ENCODE measurements around the gene NSMF.
"Not testable (repeated sequence)": the region's sequence is repeated elsewhere in the genome, so short reads cannot be mapped to it uniquely, and the experiment has no call there.

The NSMF gene

DNA sequence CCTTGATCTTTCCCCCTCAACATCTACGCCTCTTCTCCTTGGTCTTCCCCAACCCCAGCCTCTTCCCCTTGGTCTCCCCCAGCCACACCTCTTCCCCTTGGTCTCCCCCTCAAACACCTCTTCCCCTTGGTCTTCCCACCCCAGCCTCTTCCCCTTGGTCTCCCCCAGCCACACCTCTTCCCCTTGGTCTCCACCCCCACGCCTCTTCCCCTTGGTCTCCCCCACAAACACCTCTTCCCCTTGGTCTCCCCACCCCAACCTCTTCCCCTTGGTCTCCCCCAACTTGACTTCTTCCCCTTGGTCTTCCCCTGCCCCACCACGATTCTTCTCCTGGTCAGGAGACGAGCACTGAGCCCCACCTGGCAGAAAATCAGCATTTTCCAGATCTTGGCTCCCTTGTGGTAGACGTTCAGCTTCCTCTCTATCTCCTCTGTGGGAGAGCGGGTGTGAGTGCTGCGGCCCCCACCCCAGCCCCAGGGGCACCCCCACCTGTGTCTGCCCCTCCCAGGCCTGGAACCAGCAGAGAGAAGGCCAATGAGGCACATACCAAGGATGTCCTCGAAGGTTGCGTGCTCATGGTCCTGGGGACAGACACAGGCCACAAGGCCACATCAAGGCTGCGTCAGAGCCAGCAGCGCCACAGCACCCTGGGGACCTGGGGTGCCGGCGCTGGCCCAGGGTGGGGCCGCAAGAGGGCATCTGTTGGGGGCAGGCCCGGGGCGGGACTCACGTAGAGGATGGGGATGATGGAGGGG is 7.0 kb downstream of the NSMF start:
- H3K36me3 ChIP-seq (ENCODE audit: control insufficient read depth, low read depth, low read length) = peaks cover 4% of the 10 kb centered on the region
- H3K4me3 ChIP-seq (ENCODE audit: low read length) = no peak overlapping the region
- H3K9me3 ChIP-seq (ENCODE audit: control insufficient read depth, low read depth, low read length) = no peaks in the 10 kb centered on the region
- no peaks in the 10 kb centered on the region for H3K27me3 ChIP-seq (ENCODE audit: control insufficient read depth, insufficient read depth, low read length)
- H3K9ac ChIP-seq (ENCODE audit: low read length) = no peak overlapping the region
- H3K4me1 ChIP-seq (ENCODE audit: control insufficient read depth, low read depth, low read length) = peaks cover 6% of the 10 kb centered on the region
- no peak overlapping the region for H3K27ac ChIP-seq (ENCODE audit: low read length)

DNA sequence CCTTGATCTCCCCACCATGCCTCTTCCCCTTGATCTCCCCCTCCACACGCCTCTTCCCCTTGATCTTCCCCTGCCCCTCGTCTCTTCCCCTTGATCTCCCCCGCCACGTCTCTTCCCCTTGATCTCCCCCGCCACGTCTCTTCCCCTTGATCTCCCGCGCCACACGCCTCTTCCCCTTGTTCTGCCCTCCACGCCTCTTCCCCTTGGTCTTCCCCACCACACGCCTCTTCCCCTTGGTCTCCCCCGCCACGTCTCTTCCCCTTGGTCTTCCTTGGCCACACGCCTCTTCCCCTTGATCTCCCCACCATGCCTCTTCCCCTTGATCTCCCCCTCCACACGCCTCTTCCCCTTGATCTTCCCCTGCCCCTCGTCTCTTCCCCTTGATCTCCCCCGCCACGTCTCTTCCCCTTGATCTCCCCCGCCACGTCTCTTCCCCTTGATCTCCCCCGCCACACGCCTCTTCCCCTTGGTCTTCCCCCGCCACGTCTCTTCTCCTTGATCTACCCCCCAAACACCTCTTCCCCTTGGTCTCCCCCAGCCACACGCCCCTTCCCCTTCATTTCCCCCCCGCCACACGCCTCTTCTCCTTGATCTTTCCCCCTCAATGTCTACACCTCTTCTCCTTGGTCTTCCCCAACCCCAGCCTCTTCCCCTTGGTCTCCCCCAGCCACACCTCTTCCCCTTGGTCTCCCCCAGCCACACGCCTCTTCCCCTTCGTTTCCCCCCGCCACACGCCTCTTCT is 7.7 kb downstream of the NSMF start:
- H3K9ac ChIP-seq (ENCODE audit: low read length); H3K27me3 ChIP-seq (ENCODE audit: control insufficient read depth, insufficient read depth, low read length); H3K9me3 ChIP-seq (ENCODE audit: control insufficient read depth, low read depth, low read length); H3K4me1 ChIP-seq (ENCODE audit: control insufficient read depth, low read depth, low read length); H3K4me3 ChIP-seq (ENCODE audit: low read length); H3K27ac ChIP-seq (ENCODE audit: low read length); H3K36me3 ChIP-seq (ENCODE audit: control insufficient read depth, low read depth, low read length): not testable (repeated sequence)

GRCh38 chr9:137450539-137451222 is 8.5 kb downstream of the NSMF start:
- H3K27ac ChIP-seq (ENCODE audit: low read length); H3K4me3 ChIP-seq (ENCODE audit: low read length); H3K9me3 ChIP-seq (ENCODE audit: control insufficient read depth, low read depth, low read length); H3K27me3 ChIP-seq (ENCODE audit: control insufficient read depth, insufficient read depth, low read length); H3K9ac ChIP-seq (ENCODE audit: low read length); H3K4me1 ChIP-seq (ENCODE audit: control insufficient read depth, low read depth, low read length); H3K36me3 ChIP-seq (ENCODE audit: control insufficient read depth, low read depth, low read length): not testable (repeated sequence)

GRCh38 chr9:137449931-137450538 is 9.1 kb downstream of the NSMF start:
- Histone ChIP-seq H3K27me3 (ENCODE audit: control insufficient read depth, insufficient read depth, low read length) (no peaks in the 10 kb centered on the region), H3K36me3 (ENCODE audit: control insufficient read depth, low read depth, low read length) (no peaks in the 10 kb centered on the region), H3K9ac (ENCODE audit: low read length) (no peak overlapping the region), H3K9me3 (ENCODE audit: control insufficient read depth, low read depth, low read length) (no peaks in the 10 kb centered on the region), H3K4me1 (ENCODE audit: control insufficient read depth, low read depth, low read length) (peaks cover 5% of the 10 kb centered on the region), H3K27ac (ENCODE audit: low read length) (no peak overlapping the region), H3K4me3 (ENCODE audit: low read length) (no peak overlapping the region)

GRCh38 chr9:137449081-137449844 is 9.9 kb downstream of the NSMF start:
- Histone ChIP-seq H3K36me3 (ENCODE audit: control insufficient read depth, low read depth, low read length) (no peaks in the 10 kb centered on the region), H3K9ac (ENCODE audit: low read length) (no peak overlapping the region), H3K4me3 (ENCODE audit: low read length) (no peak overlapping the region), H3K27ac (ENCODE audit: low read length) (no peak overlapping the region), H3K27me3 (ENCODE audit: control insufficient read depth, insufficient read depth, low read length) (no peaks in the 10 kb centered on the region), H3K9me3 (ENCODE audit: control insufficient read depth, low read depth, low read length) (no peaks in the 10 kb centered on the region), H3K4me1 (ENCODE audit: control insufficient read depth, low read depth, low read length) (no peaks in the 10 kb centered on the region)

DNA sequence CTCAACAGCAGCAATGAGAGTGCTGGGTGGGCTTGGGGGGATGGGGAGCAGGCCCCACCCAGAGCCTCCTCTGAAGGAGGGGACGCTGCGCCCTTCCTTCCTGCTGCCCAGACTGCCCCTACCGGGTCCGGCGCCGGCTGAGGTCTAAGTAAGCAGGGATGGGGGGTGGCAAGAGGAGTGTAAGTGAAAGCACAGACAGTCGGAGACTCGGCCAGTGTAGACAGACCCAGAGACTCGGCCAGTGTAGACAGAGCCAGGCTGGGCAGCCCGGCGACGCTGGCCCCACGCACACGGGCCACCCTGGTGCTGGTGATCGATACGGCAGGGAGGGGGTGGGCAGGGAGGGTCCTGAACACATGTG is 10.6 kb downstream of the NSMF start:
- Histone ChIP-seq H3K27me3 (ENCODE audit: control insufficient read depth, insufficient read depth, low read length) (no peaks in the 10 kb centered on the region), H3K4me3 (ENCODE audit: low read length) (no peak overlapping the region), H3K9me3 (ENCODE audit: control insufficient read depth, low read depth, low read length) (no peaks in the 10 kb centered on the region), H3K27ac (ENCODE audit: low read length) (no peak overlapping the region), H3K9ac (ENCODE audit: low read length) (no peak overlapping the region), H3K36me3 (ENCODE audit: control insufficient read depth, low read depth, low read length) (no peaks in the 10 kb centered on the region), H3K4me1 (ENCODE audit: control insufficient read depth, low read depth, low read length) (no peaks in the 10 kb centered on the region)

DNA sequence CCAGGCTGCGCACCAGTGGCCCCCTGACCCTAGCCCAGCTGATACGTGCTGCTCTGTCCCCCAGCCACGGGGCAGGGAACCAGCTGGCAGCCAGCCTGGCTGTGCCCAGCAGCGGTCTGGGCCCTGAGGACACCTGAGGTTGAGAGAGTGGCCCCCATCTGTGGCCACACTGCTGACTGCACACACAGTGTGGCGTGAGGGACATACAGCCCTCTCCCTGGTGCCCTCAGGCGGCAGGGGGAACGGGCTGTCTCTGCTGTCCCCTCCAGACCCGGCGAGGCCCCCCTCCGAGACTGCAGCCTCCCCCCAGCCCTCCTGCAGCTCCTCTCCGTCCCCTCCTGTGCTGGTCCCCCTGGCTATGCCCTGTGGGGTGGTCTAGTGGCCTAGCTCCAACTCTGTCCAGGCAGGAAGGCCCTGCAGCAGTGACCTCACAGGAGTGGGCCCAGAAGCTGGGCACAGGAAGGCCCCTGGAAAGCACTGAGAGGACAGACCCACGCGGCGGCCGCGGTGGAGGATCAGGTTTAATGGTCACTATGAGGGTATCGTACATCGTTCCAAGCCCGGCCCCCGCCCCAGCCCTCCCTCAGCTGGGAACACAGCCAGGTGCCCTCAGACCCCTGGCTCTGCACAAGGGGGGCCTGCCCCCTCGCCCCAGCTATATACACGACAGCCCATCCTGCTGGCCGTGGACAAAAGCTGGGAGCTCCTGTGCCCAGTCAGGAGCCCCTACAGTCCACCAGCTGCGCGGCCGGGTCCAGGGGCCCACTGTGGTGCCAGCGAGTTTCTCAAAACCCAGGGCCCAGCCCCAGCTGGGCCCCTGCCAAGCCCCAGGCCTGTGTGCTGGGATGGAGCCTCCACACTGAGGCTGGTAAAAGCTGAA is 11.2 kb downstream of the NSMF start:
- no peaks in the 10 kb centered on the region for H3K36me3 ChIP-seq (ENCODE audit: control insufficient read depth, low read depth, low read length)
- H3K4me1 ChIP-seq (ENCODE audit: control insufficient read depth, low read depth, low read length) = no peaks in the 10 kb centered on the region
- no peaks in the 10 kb centered on the region for H3K9me3 ChIP-seq (ENCODE audit: control insufficient read depth, low read depth, low read length)
- no peak overlapping the region for H3K4me3 ChIP-seq (ENCODE audit: low read length)
- H3K27ac ChIP-seq (ENCODE audit: low read length) = no peak overlapping the region
- no peak overlapping the region for H3K9ac ChIP-seq (ENCODE audit: low read length)
- peaks cover under 1% of the 10 kb centered on the region for H3K27me3 ChIP-seq (ENCODE audit: control insufficient read depth, insufficient read depth, low read length)

DNA sequence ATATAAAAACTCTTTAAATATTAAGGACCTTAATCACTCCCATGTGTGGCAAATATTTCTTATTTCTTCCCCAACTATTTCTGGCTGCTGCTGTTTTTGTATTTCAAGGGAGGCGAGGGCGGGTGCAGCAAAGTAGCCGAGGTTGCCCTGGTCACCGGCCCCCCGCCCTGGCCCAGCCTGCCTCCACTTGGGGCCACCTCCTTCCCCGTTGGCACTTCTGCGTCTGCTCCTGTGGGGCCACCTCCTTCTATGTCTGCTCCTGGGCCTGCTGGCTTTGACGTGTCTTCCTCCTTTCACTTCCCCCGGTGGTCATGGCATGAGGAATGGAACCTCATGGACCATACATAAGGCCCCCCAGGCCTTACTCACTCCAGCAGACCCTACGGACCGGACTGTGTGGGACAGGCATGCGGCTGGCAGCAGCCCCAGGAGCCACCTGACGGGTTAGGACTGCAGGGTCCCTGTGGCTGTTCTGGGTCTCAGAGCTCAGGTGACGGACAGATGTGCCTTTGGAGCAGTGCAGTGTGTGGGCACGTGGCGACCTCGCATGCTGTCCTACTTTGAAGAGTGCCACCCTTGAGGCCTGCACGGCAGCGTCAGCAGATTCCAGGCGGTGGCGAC is 12.2 kb downstream of the NSMF start:
- H3K9ac ChIP-seq (ENCODE audit: low read length) = no peak overlapping the region
- H3K4me1 ChIP-seq (ENCODE audit: control insufficient read depth, low read depth, low read length) = no peaks in the 10 kb centered on the region
- no peaks in the 10 kb centered on the region for H3K9me3 ChIP-seq (ENCODE audit: control insufficient read depth, low read depth, low read length)
- no peak overlapping the region for H3K4me3 ChIP-seq (ENCODE audit: low read length)
- no peak overlapping the region for H3K27ac ChIP-seq (ENCODE audit: low read length)
- peaks cover 11% of the 10 kb centered on the region for H3K27me3 ChIP-seq (ENCODE audit: control insufficient read depth, insufficient read depth, low read length)
- H3K36me3 ChIP-seq (ENCODE audit: control insufficient read depth, low read depth, low read length) = no peaks in the 10 kb centered on the region

- no peak overlapping the region for H3K27ac ChIP-seq (ENCODE audit: low read length)
- H3K36me3 ChIP-seq (ENCODE audit: control insufficient read depth, low read depth, low read length) = no peaks in the 10 kb centered on the region
- H3K9ac ChIP-seq (ENCODE audit: low read length) = no peak overlapping the region
- H3K27me3 ChIP-seq (ENCODE audit: control insufficient read depth, insufficient read depth, low read length) = peaks cover 12% of the 10 kb centered on the region
- no peaks in the 10 kb centered on the region for H3K9me3 ChIP-seq (ENCODE audit: control insufficient read depth, low read depth, low read length)
- H3K4me3 ChIP-seq (ENCODE audit: low read length) = no peak overlapping the region
- no peaks in the 10 kb centered on the region for H3K4me1 ChIP-seq (ENCODE audit: control insufficient read depth, low read depth, low read length)
Observed at GRCh38 chr9:137445930-137446431, 13.2 kb downstream of the NSMF start.

- Histone ChIP-seq H3K4me3 (ENCODE audit: low read length) (no peak overlapping the region), H3K27ac (ENCODE audit: low read length) (no peak overlapping the region), H3K36me3 (ENCODE audit: control insufficient read depth, low read depth, low read length) (no peaks in the 10 kb centered on the region), H3K9me3 (ENCODE audit: control insufficient read depth, low read depth, low read length) (no peaks in the 10 kb centered on the region), H3K4me1 (ENCODE audit: control insufficient read depth, low read depth, low read length) (no peaks in the 10 kb centered on the region), H3K27me3 (ENCODE audit: control insufficient read depth, insufficient read depth, low read length) (peaks cover 12% of the 10 kb centered on the region), H3K9ac (ENCODE audit: low read length) (no peak overlapping the region)
Observed at GRCh38 chr9:137445275-137445807, 13.8 kb downstream of the NSMF start.

All from iPS-18a (cell line).